ENCODE results near the gene PRR12.

PRR12 gene

GRCh38 chr19:49641688-49642491 is 50.9 kb downstream of the PRR12 start, which contains the start of gene SCAF1:
Gene SCAF1 (plus strand): TSS chr19:49642209. CDS start chr19:49645027, 2,818 bp downstream.
- DNase-seq (ENCODE audit: low read depth in 2 of 3, low spot score in 1 of 3): peak; percentile 97 to 99 (median 98)

- DNase-seq (ENCODE audit: low read depth in 2 of 3, low spot score in 1 of 3): no peak
These were observed 51.6 kb downstream of the PRR12 start for GRCh38 chr19:49642492-49643035.

DNA sequence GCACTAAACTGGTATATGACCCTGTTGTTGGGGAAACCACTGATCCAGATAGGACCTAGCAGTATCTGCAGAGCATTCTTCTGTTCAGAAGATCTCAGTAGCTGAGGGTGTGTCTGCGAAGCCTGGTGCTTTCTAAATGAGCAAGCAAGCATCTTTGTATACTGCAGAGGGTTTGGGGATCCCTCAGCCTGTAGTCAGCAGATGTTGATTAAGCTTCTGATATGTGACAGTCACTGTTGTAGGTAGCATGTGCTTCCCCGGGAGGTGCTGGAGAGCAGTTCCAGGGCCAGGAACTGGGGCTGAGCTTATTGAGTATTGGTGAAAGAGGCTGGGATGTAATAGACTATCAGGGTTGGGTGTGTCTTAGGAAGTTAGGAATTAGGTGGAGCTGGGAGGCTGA is 52.5 kb downstream of the PRR12 start:
- DNase-seq (ENCODE audit: low read depth in 2 of 3, low spot score in 1 of 3): no peak

GRCh38 chr19:49645592-49645991 is 54.6 kb downstream of the PRR12 start:
- no peak for DNase-seq (ENCODE audit: low read depth in 2 of 3, low spot score in 1 of 3)

DNA sequence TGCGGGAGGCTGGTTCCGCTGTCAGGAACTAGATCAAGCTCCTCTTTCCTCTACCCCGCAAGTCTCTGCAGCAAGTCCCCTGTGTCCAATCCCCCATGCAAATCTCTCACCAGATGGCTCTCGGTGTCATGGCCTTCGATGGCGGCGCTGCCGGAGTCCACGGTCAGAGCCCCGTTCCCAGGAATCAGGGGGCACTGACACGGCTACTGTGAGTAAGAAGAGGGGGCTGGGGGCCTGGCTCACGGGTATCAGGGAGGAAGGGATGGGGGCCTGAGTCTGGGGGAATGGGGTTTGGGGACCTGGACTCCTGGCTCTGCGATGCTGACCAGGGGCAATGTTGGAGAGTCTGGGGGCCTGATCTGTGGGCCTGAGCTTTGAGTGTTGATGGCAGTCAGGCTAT is 55.0 kb downstream of the PRR12 start:
- no peak for DNase-seq (ENCODE audit: low read depth in 2 of 3, low spot score in 1 of 3)

- no peak for DNase-seq (ENCODE audit: low read depth in 2 of 3, low spot score in 1 of 3)
These were observed 55.6 kb downstream of the PRR12 start for GRCh38 chr19:49646586-49646985.

DNA sequence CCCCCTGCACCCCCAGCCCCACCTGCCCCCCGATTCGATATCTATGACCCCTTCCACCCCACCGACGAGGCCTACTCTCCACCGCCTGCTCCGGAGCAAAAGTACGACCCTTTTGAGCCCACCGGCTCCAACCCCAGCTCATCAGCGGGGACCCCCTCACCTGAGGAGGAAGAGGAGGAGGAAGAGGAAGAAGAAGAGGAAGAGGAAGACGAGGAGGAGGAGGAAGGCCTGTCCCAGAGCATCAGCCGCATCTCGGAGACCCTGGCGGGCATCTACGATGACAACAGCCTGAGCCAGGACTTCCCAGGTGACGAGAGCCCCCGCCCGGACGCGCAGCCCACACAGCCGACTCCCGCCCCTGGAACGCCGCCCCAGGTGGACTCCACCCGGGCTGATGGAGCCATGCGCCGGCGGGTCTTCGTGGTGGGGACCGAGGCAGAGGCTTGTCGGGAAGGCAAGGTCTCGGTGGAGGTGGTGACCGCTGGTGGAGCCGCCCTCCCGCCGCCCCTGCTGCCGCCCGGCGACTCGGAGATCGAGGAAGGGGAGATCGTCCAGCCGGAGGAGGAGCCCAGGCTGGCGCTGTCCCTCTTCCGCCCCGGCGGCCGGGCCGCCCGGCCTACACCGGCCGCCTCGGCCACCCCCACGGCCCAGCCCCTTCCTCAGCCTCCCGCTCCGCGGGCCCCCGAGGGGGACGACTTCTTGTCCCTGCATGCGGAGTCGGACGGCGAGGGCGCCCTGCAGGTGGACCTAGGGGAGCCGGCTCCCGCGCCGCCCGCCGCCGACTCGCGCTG is 60.2 kb downstream of the PRR12 start:
- DNase-seq (ENCODE audit: low read depth in 2 of 3, low spot score in 1 of 3): no peak

GRCh38 chr19:49651820-49652550 is 61.0 kb downstream of the PRR12 start:
- DNase-seq (ENCODE audit: low read depth in 2 of 3, low spot score in 1 of 3): no peak

DNA sequence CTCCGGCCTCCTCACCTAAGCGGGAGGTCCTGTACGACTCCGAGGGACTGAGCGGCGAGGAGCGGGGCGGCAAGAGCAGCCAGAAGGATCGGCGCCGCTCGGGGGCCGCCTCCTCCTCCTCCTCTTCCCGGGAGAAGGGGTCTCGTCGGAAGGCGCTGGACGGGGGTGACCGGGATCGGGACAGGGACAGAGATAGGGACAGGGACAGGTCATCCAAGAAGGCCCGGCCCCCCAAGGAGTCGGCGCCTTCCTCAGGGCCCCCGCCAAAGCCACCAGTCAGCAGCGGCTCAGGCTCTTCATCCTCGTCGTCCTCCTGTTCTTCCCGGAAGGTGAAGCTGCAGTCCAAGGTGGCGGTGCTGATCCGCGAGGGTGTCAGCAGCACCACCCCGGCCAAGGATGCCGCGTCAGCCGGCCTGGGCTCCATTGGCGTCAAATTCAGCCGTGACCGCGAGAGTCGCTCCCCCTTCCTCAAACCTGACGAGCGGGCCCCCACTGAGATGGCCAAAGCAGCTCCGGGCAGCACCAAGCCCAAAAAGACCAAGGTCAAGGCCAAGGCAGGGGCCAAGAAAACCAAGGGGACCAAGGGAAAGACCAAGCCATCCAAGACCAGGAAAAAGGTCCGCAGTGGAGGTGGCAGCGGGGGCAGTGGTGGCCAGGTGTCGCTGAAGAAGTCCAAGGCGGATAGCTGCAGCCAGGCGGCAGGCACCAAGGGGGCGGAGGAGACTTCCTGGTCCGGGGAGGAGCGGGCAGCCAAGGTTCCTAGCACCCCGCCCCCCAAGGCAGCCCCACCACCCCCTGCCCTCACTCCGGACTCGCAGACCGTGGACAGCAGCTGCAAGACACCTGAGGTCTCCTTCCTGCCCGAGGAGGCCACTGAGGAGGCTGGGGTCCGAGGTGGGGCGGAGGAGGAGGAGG is 61.8 kb downstream of the PRR12 start:
- DNase-seq (ENCODE audit: low read depth in 2 of 3, low spot score in 1 of 3): no peak

DNA sequence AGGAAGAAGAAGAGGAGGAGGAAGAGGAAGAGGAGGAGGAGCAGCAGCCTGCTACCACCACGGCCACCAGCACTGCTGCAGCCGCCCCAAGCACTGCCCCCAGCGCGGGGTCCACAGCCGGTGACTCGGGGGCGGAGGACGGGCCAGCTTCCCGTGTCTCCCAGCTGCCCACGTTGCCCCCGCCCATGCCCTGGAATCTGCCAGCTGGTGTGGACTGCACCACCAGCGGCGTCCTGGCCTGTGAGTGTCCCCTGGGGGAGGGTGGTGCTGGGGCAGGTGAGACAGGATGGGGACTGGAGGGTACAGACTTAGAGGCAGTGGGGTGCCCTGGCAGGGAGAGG is 62.5 kb downstream of the PRR12 start:
- DNase-seq (ENCODE audit: low read depth in 2 of 3, low spot score in 1 of 3): no peak

DNA sequence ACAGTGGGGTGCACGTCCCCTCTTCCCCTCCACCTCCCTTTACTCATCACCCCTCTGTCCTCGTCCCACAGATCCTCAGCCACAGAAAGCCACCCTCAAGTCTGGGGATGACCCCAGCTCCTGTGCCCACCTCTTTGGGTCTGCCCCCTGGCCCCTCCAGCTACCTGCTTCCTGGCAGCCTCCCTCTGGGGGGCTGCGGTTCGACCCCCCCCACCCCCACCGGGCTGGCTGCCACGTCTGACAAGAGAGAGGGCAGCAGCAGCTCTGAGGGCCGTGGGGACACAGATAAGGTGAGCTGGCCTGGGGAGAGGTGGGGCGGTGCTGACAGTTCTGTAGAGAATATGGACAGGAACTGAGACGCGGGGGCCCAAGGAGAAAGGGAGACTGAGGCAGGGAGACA is 63.6 kb downstream of the PRR12 start:
- DNase-seq (ENCODE audit: low read depth in 2 of 3, low spot score in 1 of 3): no peak

DNA sequence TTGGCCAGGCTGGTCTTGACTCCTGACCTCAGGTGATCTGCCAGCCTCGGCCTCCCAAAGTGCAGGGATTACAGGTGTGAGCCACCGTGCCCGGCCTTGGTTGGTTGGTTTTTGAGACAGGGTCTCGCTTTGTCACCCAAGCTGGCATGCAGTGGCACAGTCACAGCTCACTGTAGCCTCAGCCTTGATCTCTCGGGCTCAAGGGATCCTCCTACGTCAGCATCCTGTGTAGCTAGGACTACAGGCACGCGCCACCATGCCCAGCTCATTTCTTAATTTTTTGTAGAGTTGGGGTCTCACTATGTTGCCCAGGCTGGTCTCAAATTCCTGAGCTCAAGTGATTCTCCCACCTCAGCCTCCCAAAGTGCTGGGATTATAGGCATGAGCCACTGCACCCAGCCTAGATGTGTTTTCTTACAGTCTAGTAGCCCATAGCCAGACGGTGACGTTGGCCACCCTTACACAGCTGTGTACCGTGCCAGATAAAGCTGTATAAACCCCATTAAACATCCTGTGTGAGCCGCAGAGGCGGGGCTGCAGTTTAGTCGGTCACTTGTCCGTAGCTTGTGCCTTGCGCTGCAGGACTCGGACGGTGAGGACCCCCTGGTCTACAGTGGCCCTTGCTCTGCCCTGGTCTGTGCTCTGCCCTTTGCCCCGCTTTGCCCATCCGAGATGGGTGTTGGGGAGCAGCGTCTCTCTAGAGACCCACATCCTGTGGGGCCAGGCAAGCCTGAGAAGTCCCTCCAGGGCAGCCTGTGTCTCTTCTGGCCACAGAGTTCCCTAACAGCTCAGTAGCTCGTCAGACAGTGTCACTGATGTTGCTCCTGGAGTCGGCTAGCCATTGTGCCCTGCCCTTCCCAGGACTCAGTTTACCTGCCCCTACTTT is 64.8 kb downstream of the PRR12 start:
- DNase-seq (ENCODE audit: low read depth in 2 of 3, low spot score in 1 of 3): no peak

- DNase-seq (ENCODE audit: low read depth in 2 of 3, low spot score in 1 of 3): no peak
These were observed 65.6 kb downstream of the PRR12 start for GRCh38 chr19:49656456-49657109.

- no peak for DNase-seq (ENCODE audit: low read depth in 2 of 3, low spot score in 1 of 3)
These were observed 66.6 kb downstream of the PRR12 start for GRCh38 chr19:49657493-49658138.

DNA sequence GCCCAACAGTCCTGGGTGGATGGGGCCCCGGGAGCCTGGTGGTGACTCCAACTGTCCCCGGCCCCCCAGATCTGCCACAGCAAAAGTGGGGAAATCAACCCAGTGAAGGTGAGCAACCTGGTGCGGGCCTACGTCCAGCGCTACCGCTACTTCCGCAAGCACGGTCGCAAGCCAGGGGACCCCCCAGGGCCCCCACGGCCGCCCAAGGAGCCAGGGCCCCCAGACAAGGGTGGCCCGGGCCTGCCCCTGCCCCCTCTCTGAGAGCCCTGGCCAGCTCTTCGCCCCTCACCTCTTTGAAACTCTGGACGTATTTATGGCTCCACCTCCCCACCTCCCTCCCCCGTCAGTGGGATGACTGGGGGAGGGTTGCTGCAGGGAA is 67.1 kb downstream of the PRR12 start:
- DNase-seq (ENCODE audit: low read depth in 2 of 3, low spot score in 1 of 3): no peak

DNA sequence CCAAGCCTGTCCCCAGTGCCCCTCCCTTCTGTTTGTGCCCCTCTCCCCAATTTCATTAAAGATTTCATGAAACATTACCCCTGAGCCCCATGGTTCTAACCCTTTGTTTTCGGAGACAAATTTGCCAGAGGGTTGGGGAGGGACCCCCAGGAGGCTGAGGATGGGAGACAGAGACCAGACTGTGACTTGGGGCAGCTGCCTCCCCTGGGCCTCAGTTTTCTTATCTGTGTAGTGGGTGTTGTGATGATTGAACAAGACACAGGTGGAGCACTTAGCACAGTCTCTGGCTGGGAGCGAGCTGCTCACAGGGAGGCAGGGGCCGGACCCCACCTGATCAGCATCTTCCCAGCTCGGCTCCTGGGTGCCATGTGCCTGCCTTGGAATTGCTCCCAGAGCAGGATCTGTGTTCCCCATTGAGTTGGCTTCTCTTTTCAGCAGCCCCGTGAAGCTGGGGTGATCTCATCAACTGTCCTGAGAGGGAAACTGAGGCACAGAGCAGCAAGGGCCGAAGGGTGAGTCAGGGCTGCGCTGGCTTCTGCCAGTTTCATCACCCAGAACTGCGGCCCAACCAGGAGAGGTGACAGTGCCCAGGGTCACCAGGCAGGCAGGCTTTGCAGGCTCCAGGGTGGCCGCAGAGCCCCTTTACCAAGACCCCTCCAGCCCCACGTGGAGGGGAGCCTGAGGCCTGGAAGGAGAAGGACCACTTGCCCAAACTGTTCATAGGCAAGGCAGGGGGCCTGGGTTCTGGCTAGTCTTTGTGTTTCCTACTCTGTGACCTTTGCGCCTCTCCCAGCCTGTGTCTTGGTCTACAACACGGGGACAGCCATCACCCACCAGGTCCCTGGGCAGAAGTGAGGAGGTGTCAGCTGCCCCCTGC is 67.8 kb downstream of the PRR12 start:
- no peak for DNase-seq (ENCODE audit: low read depth in 2 of 3, low spot score in 1 of 3)

DNA sequence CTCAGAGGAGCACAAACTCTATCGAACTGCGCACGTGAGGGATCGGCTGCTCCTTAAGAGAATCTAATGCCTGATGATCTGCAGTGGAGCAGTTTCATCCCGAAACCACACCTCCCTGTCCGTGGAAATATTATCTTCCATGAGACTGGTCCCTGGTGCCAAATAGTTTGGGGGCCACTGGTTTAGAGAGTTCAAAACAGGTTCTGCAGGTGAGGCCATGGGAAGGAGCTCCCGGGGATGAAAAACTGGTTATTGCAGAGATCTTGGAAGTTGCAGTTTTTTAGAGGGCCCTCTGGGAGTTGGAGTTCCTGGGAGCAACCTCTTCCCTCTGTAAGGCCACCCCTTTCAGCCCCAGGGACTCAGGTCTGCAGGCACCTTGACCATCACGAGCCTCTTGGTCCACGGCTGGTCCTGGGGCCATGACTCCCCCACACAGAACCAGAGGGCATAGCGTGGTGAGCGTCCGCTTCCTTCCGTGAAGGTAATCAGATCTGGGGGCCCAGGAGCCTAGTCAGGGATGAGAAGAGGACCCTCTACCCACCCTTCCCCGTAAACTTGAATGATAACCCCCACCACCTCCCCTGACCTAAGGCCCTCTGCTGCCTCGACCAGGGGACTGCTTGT is 69.5 kb downstream of the PRR12 start:
- no peak for DNase-seq (ENCODE audit: low read depth in 2 of 3, low spot score in 1 of 3)

All from stimulated activated CD4-positive, alpha-beta T cell treated with anti-CD3 and anti-CD28 coated beads, Interleukin-12 subunit alpha, Interleukin-12 subunit beta, amount 100 ng/mL, for 48 hours (primary cell).